Measurements from ENCODE around the gene ANKS1A.

ANKS1A gene

DNA sequence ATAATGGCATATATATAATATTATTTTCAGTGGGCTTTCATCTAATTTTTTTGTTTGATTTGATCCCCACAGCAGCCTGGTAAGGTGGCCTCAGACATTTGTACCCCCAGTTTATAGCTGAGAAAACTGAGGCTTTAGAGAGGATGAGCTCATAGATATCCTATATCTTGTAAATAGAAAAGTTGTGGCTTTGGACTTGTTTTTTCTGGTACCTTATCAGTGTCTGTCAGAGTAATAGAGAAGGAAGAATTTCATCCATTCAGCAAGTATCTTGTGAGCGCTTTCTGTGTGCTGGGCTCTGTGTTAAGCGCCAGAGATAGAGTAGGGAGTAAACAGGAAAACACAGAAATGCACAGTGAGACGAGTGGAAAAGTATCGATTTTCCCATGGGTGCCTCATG lies 29.1 kb upstream of the ANKS1A start:
- no peak overlapping the region for H3K27ac ChIP-seq
- TF ChIP-seq, protein P1, sequence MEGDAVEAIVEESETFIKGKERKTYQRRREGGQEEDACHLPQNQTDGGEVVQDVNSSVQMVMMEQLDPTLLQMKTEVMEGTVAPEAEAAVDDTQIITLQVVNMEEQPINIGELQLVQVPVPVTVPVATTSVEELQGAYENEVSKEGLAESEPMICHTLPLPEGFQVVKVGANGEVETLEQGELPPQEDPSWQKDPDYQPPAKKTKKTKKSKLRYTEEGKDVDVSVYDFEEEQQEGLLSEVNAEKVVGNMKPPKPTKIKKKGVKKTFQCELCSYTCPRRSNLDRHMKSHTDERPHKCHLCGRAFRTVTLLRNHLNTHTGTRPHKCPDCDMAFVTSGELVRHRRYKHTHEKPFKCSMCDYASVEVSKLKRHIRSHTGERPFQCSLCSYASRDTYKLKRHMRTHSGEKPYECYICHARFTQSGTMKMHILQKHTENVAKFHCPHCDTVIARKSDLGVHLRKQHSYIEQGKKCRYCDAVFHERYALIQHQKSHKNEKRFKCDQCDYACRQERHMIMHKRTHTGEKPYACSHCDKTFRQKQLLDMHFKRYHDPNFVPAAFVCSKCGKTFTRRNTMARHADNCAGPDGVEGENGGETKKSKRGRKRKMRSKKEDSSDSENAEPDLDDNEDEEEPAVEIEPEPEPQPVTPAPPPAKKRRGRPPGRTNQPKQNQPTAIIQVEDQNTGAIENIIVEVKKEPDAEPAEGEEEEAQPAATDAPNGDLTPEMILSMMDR (conservative IDR thresholded peaks at IDR 0.05), result no peak
- TF ChIP-seq ZFX (IDR thresholded peaks at IDR 0.05), result no peak

DNA sequence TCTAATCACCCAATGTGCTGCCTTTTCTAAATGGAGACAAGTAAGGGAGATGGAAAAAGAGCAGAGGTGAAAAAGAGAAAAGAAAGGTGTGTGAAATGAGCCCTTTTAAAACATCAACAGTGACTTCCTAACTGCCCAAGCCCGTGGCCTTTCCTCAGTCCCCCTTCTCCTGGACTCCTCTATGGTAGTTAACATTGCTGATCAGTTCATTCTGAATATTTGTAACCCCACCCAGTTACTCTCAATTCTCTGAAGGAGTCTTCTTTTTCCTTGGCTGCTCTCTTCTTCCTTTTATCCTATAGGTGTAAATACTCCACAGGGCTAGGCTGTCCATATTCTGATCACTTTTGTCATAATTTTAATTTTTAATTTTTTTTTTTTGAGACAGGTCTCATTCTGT lies 28.3 kb upstream of the ANKS1A start:
- H3K27ac ChIP-seq, result no peak overlapping the region
- TF ChIP-seq ZFX (IDR thresholded peaks at IDR 0.05), result no peak
- TF ChIP-seq, protein P1 (conservative IDR thresholded peaks at IDR 0.05), result no peak

DNA sequence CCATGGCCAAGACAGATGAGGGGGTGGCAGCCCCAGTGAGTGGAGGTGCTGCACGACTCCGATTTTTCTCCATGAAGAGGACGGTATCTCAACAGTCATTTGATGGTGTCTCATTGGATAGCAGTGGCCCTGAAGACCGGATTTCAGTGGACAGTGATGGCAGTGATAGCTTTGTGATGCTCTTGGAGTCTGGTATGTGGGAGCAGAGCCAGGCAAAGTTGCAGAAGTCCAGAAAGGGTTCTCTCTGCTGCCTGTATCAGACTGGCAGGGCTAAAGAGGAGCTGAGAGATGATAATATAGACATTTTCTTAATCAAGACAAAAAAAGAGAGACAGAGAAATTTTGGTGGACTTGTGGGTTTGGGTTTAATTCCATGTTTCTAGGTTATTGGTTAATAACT lies 25.0 kb upstream of the ANKS1A start:
- no peak overlapping the region for H3K27ac ChIP-seq
- TF ChIP-seq ZFX (IDR thresholded peaks at IDR 0.05), result no peak
- TF ChIP-seq, protein P1 (conservative IDR thresholded peaks at IDR 0.05), result no peak

DNA sequence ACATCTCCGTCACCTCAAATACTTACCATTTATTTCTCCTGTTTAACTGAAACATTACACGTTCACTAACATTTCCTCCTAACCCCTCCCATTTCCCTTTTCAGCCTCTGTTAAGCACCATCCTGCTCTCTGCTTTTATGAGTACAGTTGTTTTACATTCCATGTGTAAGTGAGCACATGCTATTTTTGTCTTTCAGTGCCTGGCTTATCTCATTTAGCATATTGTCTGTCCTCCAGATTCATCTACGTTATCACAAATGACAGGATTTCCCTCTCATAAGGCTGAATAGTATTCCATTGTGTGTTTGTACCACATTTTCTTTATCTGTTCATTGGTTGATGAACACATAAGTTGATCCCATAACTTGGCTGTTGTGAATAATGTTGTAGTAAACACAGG lies 23.9 kb upstream of the ANKS1A start:
- H3K27ac ChIP-seq, result no peak overlapping the region
- TF ChIP-seq, protein P1 (conservative IDR thresholded peaks at IDR 0.05), result no peak
- no peak for TF ChIP-seq ZFX (IDR thresholded peaks at IDR 0.05)

DNA sequence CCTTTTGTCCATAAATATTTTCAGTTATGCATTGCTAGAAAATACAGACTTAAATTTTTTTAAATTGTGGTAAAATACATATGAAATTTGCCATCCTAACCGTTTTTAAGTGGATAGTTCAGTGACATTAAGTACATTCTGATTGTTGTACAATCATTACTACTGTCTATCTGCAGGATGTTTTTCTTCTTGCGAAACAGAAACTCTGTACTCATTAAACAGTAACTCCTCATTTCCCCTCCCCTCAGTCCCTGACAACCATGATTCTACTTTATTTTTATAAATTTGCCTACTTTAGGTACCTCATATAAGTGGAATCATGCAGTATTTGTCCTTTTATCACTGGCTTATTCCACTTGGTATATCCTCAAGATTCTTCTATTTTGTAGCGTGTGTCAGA lies 22.5 kb upstream of the ANKS1A start:
- TF ChIP-seq ZFX (IDR thresholded peaks at IDR 0.05), result no peak
- TF ChIP-seq, protein P1 (conservative IDR thresholded peaks at IDR 0.05), result no peak
- no peak overlapping the region for H3K27ac ChIP-seq

DNA sequence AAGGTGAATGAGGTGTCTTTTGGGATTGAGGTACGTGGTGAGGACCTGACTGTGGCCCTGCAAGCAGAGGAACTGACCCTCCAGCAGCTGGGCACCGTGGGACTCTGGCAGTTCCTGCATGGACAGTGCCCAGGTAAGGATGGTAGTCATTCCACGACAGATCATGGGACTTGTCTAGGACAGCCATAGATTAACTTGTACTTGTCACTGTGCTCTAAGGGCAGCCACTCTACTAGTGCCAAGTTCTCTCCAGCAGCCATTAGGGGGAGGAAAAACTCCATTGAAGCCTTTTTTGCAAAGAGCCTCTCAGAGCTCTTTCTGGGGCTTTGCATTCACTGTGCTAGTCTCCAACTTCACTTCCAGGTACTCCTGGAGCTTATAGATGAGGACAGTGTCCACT lies 21.6 kb upstream of the ANKS1A start:
- TF ChIP-seq, protein P1 (conservative IDR thresholded peaks at IDR 0.05), result no peak
- TF ChIP-seq ZFX (IDR thresholded peaks at IDR 0.05), result no peak
- no peak overlapping the region for H3K27ac ChIP-seq

DNA sequence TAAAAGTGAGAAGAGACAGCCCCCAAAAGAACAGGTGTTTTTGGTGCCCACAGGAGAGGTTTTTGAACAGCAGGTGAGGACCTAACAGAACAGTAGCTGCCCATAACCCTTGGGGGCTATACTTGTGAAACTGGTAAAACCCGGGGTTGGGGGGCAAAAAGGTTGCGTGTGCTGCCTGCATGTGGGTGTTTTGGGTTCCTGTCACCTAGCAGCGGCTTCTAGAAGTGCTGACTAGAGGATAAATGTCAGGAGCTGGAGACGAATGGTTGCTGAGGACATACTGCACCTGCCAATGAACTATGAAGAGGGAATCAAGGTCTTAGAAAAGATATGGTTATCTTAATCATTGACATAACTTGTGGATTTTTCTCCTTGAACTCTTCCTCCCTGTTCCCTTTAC lies 17.2 kb upstream of the ANKS1A start:
- H3K27ac ChIP-seq, result no peak overlapping the region
- no peak for TF ChIP-seq ZFX (IDR thresholded peaks at IDR 0.05)
- TF ChIP-seq, protein P1 (conservative IDR thresholded peaks at IDR 0.05), result no peak

Measured in C4-2B (cell line).